Hepatocyte (in vitro differentiated cells): ENCODE data around the gene AMDHD2.

Experiments used
- EZH2 ChIP-seq: fragments of 200-600 bp; sonication (generic); IDR thresholded peaks from 2 replicates; pipeline ENCODE4 v1.6.1; 2016; ENCODE audit warnings: antibody characterized with exemption, mild to moderate bottlenecking, borderline replicate concordance
- TF ChIP-seq, protein P1 (sequence below): fragments of 200-600 bp; sonication (generic); IDR thresholded peaks from 2 replicates; pipeline ENCODE4 v1.5.1; 2016; ENCODE audit warnings: antibody characterized with exemption, mild to moderate bottlenecking; ENCODE audit not compliant: poor library complexity

- TF ChIP-seq, protein P1, sequence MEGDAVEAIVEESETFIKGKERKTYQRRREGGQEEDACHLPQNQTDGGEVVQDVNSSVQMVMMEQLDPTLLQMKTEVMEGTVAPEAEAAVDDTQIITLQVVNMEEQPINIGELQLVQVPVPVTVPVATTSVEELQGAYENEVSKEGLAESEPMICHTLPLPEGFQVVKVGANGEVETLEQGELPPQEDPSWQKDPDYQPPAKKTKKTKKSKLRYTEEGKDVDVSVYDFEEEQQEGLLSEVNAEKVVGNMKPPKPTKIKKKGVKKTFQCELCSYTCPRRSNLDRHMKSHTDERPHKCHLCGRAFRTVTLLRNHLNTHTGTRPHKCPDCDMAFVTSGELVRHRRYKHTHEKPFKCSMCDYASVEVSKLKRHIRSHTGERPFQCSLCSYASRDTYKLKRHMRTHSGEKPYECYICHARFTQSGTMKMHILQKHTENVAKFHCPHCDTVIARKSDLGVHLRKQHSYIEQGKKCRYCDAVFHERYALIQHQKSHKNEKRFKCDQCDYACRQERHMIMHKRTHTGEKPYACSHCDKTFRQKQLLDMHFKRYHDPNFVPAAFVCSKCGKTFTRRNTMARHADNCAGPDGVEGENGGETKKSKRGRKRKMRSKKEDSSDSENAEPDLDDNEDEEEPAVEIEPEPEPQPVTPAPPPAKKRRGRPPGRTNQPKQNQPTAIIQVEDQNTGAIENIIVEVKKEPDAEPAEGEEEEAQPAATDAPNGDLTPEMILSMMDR, result no peak
- TF ChIP-seq EZH2, result no peak
These were observed 7.1 kb downstream of the AMDHD2 start for GRCh38 chr16:2527071-2527783.
